ENCODE results near the gene TANGO6.

DNA sequence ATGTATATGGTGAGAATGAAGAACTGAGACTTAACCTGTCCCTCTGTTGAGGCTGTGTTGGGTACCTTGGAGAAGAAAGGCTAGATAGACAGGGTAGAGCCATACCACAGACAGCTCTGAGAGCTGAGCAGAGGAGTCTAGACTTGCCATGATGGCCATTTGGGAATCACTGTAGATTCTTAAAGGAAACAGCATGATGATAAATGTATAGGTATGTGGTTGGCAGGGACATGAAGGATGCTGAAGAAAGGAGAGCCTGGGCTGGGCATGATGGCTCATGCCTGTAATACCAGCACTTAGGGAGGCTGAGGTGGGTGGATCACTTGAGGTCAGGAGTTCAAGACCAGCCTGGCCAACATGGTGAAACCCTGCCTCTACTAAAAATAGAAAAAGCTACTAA is 147.7 kb downstream of the TANGO6 start:
- no peak for TF ChIP-seq CTCF (IDR thresholded peaks at IDR 0.05; ENCODE audit: borderline replicate concordance, extremely low read depth, low read length, poor library complexity, severe bottlenecking)
- no peak for TF ChIP-seq EZH2 (IDR thresholded peaks at IDR 0.05; ENCODE audit: borderline replicate concordance, low read depth, low read length, severe bottlenecking)

Data from DND-41 (cell line).